Measurements from ENCODE around the gene PTPRG. TPM values are rescaled to one million over a fixed set of nuclear protein-coding genes. Genes with fewer than 3 reads are reported as not detected.

PTPRG gene
- total and polyA plus RNA-seq, 10 of the 15 experiments (the other 5 are each of a cell fraction or from before 2014, with no cell fraction given), result 0.29 to 20.7 (median 1.4) TPM

DNA sequence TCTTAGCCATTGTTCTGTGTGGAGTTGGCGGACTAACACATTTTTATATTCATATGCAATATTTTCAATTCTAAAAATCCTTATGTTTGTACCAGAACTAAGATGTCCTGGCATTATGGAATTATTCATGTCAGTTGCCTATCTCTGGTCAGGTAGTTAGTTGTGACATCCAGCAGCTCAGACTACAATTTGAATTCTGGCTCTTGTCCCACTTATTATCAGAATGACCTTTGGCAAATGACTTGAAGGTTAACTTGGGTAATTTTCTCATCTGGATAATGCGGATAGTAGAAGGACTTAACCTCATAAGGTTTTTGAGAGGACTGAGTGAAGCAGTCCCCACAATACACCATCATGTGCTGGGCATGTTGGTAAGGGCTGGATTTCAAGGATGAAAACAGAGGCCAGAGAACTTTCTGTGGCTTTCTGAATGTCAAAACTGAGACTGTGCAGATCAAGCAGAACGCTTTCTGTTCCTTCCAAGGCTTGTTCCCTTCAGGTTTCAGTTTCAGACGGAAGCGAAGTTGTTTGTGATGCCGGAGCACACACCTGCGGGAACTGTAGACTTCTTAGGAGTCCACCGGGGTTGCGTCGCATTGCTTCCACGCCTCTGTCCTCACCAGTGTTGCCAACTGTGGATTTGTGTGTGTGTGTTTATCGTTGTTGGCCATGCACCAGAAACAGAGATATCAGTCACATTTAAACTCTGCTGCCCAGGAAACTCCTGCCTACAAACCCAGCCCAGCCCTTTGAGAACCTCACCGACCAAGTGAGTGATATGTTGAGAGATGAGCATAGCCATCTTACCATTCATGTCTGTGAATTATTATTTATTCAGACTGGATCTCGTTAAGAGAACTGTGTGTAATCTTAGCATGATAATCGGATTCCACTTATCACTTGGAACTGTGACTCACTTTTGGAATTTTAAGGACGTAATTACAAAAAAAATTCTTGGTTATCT, 76.0 kb downstream of the PTPRG start (continued):
- TF ChIP-seq, protein P1, sequence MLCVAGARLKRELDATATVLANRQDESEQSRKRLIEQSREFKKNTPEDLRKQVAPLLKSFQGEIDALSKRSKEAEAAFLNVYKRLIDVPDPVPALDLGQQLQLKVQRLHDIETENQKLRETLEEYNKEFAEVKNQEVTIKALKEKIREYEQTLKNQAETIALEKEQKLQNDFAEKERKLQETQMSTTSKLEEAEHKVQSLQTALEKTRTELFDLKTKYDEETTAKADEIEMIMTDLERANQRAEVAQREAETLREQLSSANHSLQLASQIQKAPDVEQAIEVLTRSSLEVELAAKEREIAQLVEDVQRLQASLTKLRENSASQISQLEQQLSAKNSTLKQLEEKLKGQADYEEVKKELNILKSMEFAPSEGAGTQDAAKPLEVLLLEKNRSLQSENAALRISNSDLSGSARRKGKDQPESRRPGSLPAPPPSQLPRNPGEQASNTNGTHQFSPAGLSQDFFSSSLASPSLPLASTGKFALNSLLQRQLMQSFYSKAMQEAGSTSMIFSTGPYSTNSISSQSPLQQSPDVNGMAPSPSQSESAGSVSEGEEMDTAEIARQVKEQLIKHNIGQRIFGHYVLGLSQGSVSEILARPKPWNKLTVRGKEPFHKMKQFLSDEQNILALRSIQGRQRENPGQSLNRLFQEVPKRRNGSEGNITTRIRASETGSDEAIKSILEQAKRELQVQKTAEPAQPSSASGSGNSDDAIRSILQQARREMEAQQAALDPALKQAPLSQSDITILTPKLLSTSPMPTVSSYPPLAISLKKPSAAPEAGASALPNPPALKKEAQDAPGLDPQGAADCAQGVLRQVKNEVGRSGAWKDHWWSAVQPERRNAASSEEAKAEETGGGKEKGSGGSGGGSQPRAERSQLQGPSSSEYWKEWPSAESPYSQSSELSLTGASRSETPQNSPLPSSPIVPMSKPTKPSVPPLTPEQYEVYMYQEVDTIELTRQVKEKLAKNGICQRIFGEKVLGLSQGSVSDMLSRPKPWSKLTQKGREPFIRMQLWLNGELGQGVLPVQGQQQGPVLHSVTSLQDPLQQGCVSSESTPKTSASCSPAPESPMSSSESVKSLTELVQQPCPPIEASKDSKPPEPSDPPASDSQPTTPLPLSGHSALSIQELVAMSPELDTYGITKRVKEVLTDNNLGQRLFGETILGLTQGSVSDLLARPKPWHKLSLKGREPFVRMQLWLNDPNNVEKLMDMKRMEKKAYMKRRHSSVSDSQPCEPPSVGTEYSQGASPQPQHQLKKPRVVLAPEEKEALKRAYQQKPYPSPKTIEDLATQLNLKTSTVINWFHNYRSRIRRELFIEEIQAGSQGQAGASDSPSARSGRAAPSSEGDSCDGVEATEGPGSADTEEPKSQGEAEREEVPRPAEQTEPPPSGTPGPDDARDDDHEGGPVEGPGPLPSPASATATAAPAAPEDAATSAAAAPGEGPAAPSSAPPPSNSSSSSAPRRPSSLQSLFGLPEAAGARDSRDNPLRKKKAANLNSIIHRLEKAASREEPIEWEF (IDR thresholded peaks at IDR 0.05; ENCODE audit: insufficient replicate concordance, low read depth, low read length), result no peak
- no peak for TF ChIP-seq FOXM1 (IDR thresholded peaks at IDR 0.05; ENCODE audit: low read depth, low read length)
- TF ChIP-seq ZNF217 (IDR thresholded peaks at IDR 0.05), result peak; percentile 67; the same call in 1 of the 2 replicates
- TF ChIP-seq, protein P2, sequence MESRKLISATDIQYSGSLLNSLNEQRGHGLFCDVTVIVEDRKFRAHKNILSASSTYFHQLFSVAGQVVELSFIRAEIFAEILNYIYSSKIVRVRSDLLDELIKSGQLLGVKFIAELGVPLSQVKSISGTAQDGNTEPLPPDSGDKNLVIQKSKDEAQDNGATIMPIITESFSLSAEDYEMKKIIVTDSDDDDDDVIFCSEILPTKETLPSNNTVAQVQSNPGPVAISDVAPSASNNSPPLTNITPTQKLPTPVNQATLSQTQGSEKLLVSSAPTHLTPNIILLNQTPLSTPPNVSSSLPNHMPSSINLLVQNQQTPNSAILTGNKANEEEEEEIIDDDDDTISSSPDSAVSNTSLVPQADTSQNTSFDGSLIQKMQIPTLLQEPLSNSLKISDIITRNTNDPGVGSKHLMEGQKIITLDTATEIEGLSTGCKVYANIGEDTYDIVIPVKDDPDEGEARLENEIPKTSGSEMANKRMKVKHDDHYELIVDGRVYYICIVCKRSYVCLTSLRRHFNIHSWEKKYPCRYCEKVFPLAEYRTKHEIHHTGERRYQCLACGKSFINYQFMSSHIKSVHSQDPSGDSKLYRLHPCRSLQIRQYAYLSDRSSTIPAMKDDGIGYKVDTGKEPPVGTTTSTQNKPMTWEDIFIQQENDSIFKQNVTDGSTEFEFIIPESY (IDR thresholded peaks at IDR 0.05), result no peak
- TF ChIP-seq POU2F2 (IDR thresholded peaks at IDR 0.05; ENCODE audit: borderline replicate concordance, low read depth, low read length), result no peak
- TF ChIP-seq HDAC2 (IDR thresholded peaks at IDR 0.05), result no peak
- TF ChIP-seq SPI1 (IDR thresholded peaks at IDR 0.05; ENCODE audit: borderline replicate concordance, insufficient read depth, low read depth, low read length), result peak; percentile 91
- TF ChIP-seq, protein P3, sequence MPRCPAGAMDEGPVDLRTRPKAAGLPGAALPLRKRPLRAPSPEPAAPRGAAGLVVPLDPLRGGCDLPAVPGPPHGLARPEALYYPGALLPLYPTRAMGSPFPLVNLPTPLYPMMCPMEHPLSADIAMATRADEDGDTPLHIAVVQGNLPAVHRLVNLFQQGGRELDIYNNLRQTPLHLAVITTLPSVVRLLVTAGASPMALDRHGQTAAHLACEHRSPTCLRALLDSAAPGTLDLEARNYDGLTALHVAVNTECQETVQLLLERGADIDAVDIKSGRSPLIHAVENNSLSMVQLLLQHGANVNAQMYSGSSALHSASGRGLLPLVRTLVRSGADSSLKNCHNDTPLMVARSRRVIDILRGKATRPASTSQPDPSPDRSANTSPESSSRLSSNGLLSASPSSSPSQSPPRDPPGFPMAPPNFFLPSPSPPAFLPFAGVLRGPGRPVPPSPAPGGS (IDR thresholded peaks at IDR 0.05; ENCODE audit: borderline replicate concordance, insufficient read depth, low read depth, low read length, poor library complexity, severe bottlenecking), result no peak
- TF ChIP-seq RBBP5 (conservative IDR thresholded peaks at IDR 0.05), result no peak
- TF ChIP-seq, protein P4, sequence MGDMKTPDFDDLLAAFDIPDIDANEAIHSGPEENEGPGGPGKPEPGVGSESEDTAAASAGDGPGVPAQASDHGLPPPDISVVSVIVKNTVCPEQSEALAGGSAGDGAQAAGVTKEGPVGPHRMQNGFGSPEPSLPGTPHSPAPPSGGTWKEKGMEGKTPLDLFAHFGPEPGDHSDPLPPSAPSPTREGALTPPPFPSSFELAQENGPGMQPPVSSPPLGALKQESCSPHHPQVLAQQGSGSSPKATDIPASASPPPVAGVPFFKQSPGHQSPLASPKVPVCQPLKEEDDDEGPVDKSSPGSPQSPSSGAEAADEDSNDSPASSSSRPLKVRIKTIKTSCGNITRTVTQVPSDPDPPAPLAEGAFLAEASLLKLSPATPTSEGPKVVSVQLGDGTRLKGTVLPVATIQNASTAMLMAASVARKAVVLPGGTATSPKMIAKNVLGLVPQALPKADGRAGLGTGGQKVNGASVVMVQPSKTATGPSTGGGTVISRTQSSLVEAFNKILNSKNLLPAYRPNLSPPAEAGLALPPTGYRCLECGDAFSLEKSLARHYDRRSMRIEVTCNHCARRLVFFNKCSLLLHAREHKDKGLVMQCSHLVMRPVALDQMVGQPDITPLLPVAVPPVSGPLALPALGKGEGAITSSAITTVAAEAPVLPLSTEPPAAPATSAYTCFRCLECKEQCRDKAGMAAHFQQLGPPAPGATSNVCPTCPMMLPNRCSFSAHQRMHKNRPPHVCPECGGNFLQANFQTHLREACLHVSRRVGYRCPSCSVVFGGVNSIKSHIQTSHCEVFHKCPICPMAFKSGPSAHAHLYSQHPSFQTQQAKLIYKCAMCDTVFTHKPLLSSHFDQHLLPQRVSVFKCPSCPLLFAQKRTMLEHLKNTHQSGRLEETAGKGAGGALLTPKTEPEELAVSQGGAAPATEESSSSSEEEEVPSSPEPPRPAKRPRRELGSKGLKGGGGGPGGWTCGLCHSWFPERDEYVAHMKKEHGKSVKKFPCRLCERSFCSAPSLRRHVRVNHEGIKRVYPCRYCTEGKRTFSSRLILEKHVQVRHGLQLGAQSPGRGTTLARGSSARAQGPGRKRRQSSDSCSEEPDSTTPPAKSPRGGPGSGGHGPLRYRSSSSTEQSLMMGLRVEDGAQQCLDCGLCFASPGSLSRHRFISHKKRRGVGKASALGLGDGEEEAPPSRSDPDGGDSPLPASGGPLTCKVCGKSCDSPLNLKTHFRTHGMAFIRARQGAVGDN (IDR thresholded peaks at IDR 0.05), result no peak
- TF ChIP-seq KDM1A (IDR thresholded peaks at IDR 0.05; ENCODE audit: borderline replicate concordance), result no peak
- TF ChIP-seq NR2C2 (IDR thresholded peaks at IDR 0.05; ENCODE audit: borderline replicate concordance, control insufficient read depth, insufficient read length, low read depth), result no peak
